Frontal cortex (tissue), 4 donors: Measurements from ENCODE around the gene ENTPD5. TPM values are rescaled to one million over a fixed set of nuclear protein-coding genes. Genes with fewer than 3 reads are reported as not detected.
"Not testable (repeated sequence)": the region's sequence is repeated elsewhere in the genome, so short reads cannot be mapped to it uniquely, and the experiment has no call there.

Experiments used
- DNase-seq, 2 donors: peaks; one replicate each; pipeline ENCODE4 v3.0.0; 2012; ENCODE audit warnings: low spot score in 2 of 2
- FAIRE-seq: peaks from 2 replicates; lab custom pipeline; 2012; peaks lifted over from hg19 to GRCh38; lab: Jason Lieb, UNC
- total RNA-seq: library from RNA; depleted of rRNA; stranded (reverse); fragments of >200 nt; gene quantifications from one replicate; pipeline ENCODE4 v1.2.3, GENCODE V29; 2014
- donor health status: control.
- donor health status: control.
- donor health status: control.

Gene ENTPD5
- total RNA-seq, 1 donor from 2014 or later, result 4.9 TPM

- no peak for FAIRE-seq
- no peak for DNase-seq
These were observed 4.8 kb downstream of the ENTPD5 start for GRCh38 chr14:74014299-74014698.

- FAIRE-seq (no peak), DNase-seq (no peak)
These were observed 10.1 kb downstream of the ENTPD5 start for GRCh38 chr14:74008843-74009499.

GRCh38 chr14:74005664-74006063 lies 13.4 kb downstream of the ENTPD5 start:
- not testable (repeated sequence) for DNase-seq, FAIRE-seq

- no peak for FAIRE-seq
- DNase-seq, result no peak
These were observed 20.4 kb downstream of the ENTPD5 start for GRCh38 chr14:73998726-73999125.

GRCh38 chr14:73997944-73998447 lies 21.1 kb downstream of the ENTPD5 start:
- DNase-seq (no peak), FAIRE-seq (no peak)

- FAIRE-seq, result no peak
- no peak for DNase-seq
These were observed 21.8 kb downstream of the ENTPD5 start for GRCh38 chr14:73997108-73997943.

GRCh38 chr14:73996731-73997107 lies 22.4 kb downstream of the ENTPD5 start:
- DNase-seq (no peak), FAIRE-seq (no peak)

GRCh38 chr14:73995977-73996378 lies 23.1 kb downstream of the ENTPD5 start:
- DNase-seq, result no peak

GRCh38 chr14:73994926-73995325 lies 24.2 kb downstream of the ENTPD5 start:
- FAIRE-seq, DNase-seq: not testable (repeated sequence)

More at GRCh38 chr14:73995977-73996378, 23.1 kb downstream of the ENTPD5 start:
- FAIRE-seq, result no peak

- DNase-seq (no peak), FAIRE-seq (no peak)
These were observed 28.0 kb downstream of the ENTPD5 start for GRCh38 chr14:73991092-73991491.

- not testable (repeated sequence) for FAIRE-seq, DNase-seq
These were observed 30.4 kb downstream of the ENTPD5 start for GRCh38 chr14:73988656-73989055.

GRCh38 chr14:73988065-73988464 lies 31.0 kb downstream of the ENTPD5 start:
- no peak for FAIRE-seq

GRCh38 chr14:73977896-73978295 lies 41.2 kb downstream of the ENTPD5 start:
- no peak for DNase-seq
- FAIRE-seq, result no peak

More at GRCh38 chr14:73988065-73988464, 31.0 kb downstream of the ENTPD5 start:
- no peak for DNase-seq

- FAIRE-seq, result no peak
These were observed 43.0 kb downstream of the ENTPD5 start for GRCh38 chr14:73976125-73976524.

GRCh38 chr14:73973497-73973896 lies 45.6 kb downstream of the ENTPD5 start:
- DNase-seq, result no peak
- FAIRE-seq, result no peak

More at GRCh38 chr14:73976125-73976524, 43.0 kb downstream of the ENTPD5 start:
- no peak for DNase-seq

- FAIRE-seq (no peak), DNase-seq (no peak)
These were observed 50.2 kb downstream of the ENTPD5 start for GRCh38 chr14:73968885-73969284.

- DNase-seq, result no peak
- FAIRE-seq, result no peak
These were observed 53.9 kb downstream of the ENTPD5 start for GRCh38 chr14:73965216-73965615.

GRCh38 chr14:73961192-73961591 lies 57.9 kb downstream of the ENTPD5 start:
- DNase-seq, result no peak
- no peak for FAIRE-seq

- FAIRE-seq (no peak), DNase-seq (no peak)
These were observed 60.5 kb downstream of the ENTPD5 start for GRCh38 chr14:73958591-73958990.

- DNase-seq (no peak), FAIRE-seq (no peak)
These were observed 63.4 kb downstream of the ENTPD5 start for GRCh38 chr14:73955674-73956073.

GRCh38 chr14:73953731-73954130 lies 65.4 kb downstream of the ENTPD5 start:
- no peak for DNase-seq
- no peak for FAIRE-seq
